Keratinocyte (primary cell): ENCODE results near the gene RPL13. TPM values are rescaled to one million over a fixed set of nuclear protein-coding genes. Genes with fewer than 3 reads are reported as not detected.

Source experiments
- DNase-seq: peaks from one replicate; pipeline ENCODE4 v3.0.0-alpha.2; 2011; ENCODE audit warnings: low read depth, missing footprints, low spot score
- FAIRE-seq: peaks from 2 replicates; lab custom pipeline; 2011; peaks lifted over from hg19 to GRCh38; lab: Jason Lieb, UNC
- H2AFZ ChIP-seq: 2 replicates; pipeline ENCODE4 v1.6.0; 2012; ENCODE audit warnings: low read length, control low read depth, inconsistent platforms; ENCODE audit not compliant: control insufficient read depth
- H3K27ac ChIP-seq: 2 replicates; pipeline ENCODE4 v1.5.1; 2011; ENCODE audit warnings: low read length; ENCODE audit not compliant: control insufficient read depth, insufficient read depth
- H3K27me3 ChIP-seq: 3 replicates; pipeline ENCODE4 v1.6.0; 2011; ENCODE audit warnings: low read length; ENCODE audit not compliant: control insufficient read depth, insufficient read depth; ENCODE audit errors: extremely low read depth
- H3K36me3 ChIP-seq, 2 experiments: 2 replicates in 1 of 2; 3 replicates in 1 of 2; pipeline ENCODE4 v1.5.1; 2011; ENCODE audit warnings: low read length in 2 of 2, mild to moderate bottlenecking in 1 of 2; ENCODE audit not compliant: control insufficient read depth in 2 of 2, insufficient read depth in 2 of 2; ENCODE audit errors: extremely low read depth in 1 of 2
- H3K4me1 ChIP-seq: 3 replicates; pipeline ENCODE4 v1.5.1; 2011; ENCODE audit warnings: low read length; ENCODE audit not compliant: control insufficient read depth, insufficient read depth; ENCODE audit errors: extremely low read depth
- H3K4me2 ChIP-seq: 3 replicates; pipeline ENCODE4 v1.6.0; 2011; ENCODE audit warnings: low read depth, low read length; ENCODE audit not compliant: control insufficient read depth, insufficient read depth; ENCODE audit errors: extremely low read depth
- H3K4me3 ChIP-seq, 3 experiments: fragments of 200-600 bp in 1 of 3; sonication (generic) in 1 of 3; 2 replicates in 2 of 3; 3 replicates in 1 of 3; pipeline ENCODE4 v1.5.1; 2011 to 2016; ENCODE audit warnings: low read length in 3 of 3, mild to moderate bottlenecking in 3 of 3, control low read depth in 2 of 3, inconsistent platforms in 1 of 3, low read depth in 1 of 3, mixed read lengths in 1 of 3, mixed run types in 1 of 3, moderate library complexity in 1 of 3; ENCODE audit not compliant: control insufficient read depth in 2 of 3, insufficient read depth in 2 of 3; ENCODE audit errors: extremely low read depth in 1 of 3
- H3K79me2 ChIP-seq: 2 replicates; pipeline ENCODE4 v1.6.0; 2012; ENCODE audit warnings: low read length; ENCODE audit not compliant: control insufficient read depth, insufficient read depth
- H3K9ac ChIP-seq: 3 replicates; pipeline ENCODE4 v1.6.0; 2011; ENCODE audit warnings: low read length; ENCODE audit not compliant: control insufficient read depth, insufficient read depth; ENCODE audit errors: extremely low read depth
- H3K9me1 ChIP-seq: 3 replicates; pipeline ENCODE4 v1.6.0; 2011; ENCODE audit warnings: low read length; ENCODE audit not compliant: control insufficient read depth, insufficient read depth; ENCODE audit errors: extremely low read depth
- H3K9me3 ChIP-seq: 2 replicates; pipeline ENCODE4 v1.5.1; 2012; ENCODE audit warnings: low read depth, low read length; ENCODE audit not compliant: control insufficient read depth
- H4K20me1 ChIP-seq: 3 replicates; pipeline ENCODE4 v1.6.0; 2011; ENCODE audit warnings: low read length; ENCODE audit not compliant: control insufficient read depth, insufficient read depth; ENCODE audit errors: extremely low read depth
- CTCF ChIP-seq, 3 experiments: IDR thresholded peaks in 1 of 3; conservative IDR thresholded peaks in 1 of 3; optimal IDR thresholded peaks in 1 of 3; 2 replicates in 2 of 3; 3 replicates in 1 of 3; pipeline versions ENCODE3 to v1.5.1; 2011; ENCODE audit warnings: low read length in 3 of 3, mild to moderate bottlenecking in 3 of 3, moderate library complexity in 2 of 3, control low read depth in 1 of 3, inconsistent platforms in 1 of 3; ENCODE audit not compliant: insufficient read depth in 2 of 3; ENCODE audit errors: extremely low read depth in 1 of 3
- EZH2 ChIP-seq: IDR thresholded peaks from one replicate; pipeline ENCODE4 v1.6.1; 2012; ENCODE audit warnings: inconsistent platforms, mild to moderate bottlenecking, low read length, moderate library complexity
- dilution Hi-C: fragments of 300-500 bp; cut with MboI; formaldehyde crosslinking; loops from one replicate; pipeline ENCODE4 v1.7.0; 2020; ENCODE audit warnings: low sequenced_read_pairs; ENCODE audit not compliant: extremely low pct_ligation_motif_present
- polyA plus RNA-seq, 5 experiments: library from polyadenylated mRNA; depleted of rRNA in 3 of 5; stranded (reverse) in 3 of 5; stranded (forward) in 1 of 5; unstranded in 1 of 5; fragments of >200 nt; gene quantifications; 1 replicate in 1 of 5; 2 replicates in 3 of 5; 3 replicates in 1 of 5; pipeline versions ENCODE4 v1.2.1 to v1.2.3, GENCODE V29; 2011 to 2012; ENCODE audit warnings: missing spikeins in 2 of 5, low read depth in 1 of 5, low replicate concordance in 1 of 5

Gene RPL13
- polyA plus RNA-seq, 1 donor (not counting 4 experiments of a cell fraction or from before 2014, with no cell fraction given): 2,095 TPM

- no peaks in the 10 kb centered on the region for H3K79me2 ChIP-seq
- TF ChIP-seq CTCF (optimal IDR thresholded peaks at IDR 0.05 in 1 of 3, IDR thresholded peaks at IDR 0.05 in 1 of 3, conservative IDR thresholded peaks at IDR 0.05 in 1 of 3; ENCODE audit: extremely low read depth in 1 of 3, insufficient read depth in 2 of 3, low read length in 3 of 3): no peak
- TF ChIP-seq EZH2: no peak
- no peak overlapping the region for H3K4me3 ChIP-seq
- H3K27ac ChIP-seq: no peak overlapping the region
- H3K4me1 ChIP-seq: peaks cover 10% of the 10 kb centered on the region
- no peaks in the 10 kb centered on the region for H4K20me1 ChIP-seq
- DNase-seq: no peak
- no peak overlapping the region for H3K4me2 ChIP-seq
- no peaks in the 10 kb centered on the region for H3K27me3 ChIP-seq
- FAIRE-seq: no peak
- H3K36me3 ChIP-seq: peaks cover 20 to 28% of the 10 kb centered on the region in 2 experiments
- H3K9me3 ChIP-seq: no peaks in the 10 kb centered on the region
- dilution Hi-C loops: no loop called here
- no peaks in the 10 kb centered on the region for H3K9me1 ChIP-seq
- H2AFZ ChIP-seq: no peak overlapping the region
- H3K9ac ChIP-seq: no peak overlapping the region
Observed at GRCh38 chr16:89555265-89555664, 5.2 kb upstream of the RPL13 start.

DNA sequence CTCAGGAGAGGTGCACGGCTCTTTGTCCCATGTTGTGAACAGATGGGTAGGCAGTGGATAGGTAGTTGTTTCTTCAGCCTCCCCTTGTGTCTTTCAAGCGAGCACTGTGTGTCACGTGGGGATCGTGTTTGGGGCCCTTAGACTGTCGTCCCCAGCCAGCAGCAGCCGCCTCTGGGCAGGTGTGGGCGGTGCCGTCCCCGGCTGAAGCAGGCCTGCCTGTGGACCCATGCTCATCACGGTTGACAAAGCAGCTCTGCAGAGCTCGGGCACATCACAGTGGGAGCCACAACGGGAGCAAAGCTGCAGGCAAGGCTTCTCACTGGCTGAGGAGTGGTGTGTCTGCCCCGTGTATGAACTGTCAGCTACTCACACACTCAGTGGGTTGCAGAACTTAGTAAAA lies 4.7 kb upstream of the RPL13 start:
- TF ChIP-seq EZH2: no peak
- no peak for TF ChIP-seq CTCF (optimal IDR thresholded peaks at IDR 0.05 in 1 of 3, IDR thresholded peaks at IDR 0.05 in 1 of 3, conservative IDR thresholded peaks at IDR 0.05 in 1 of 3; ENCODE audit: extremely low read depth in 1 of 3, insufficient read depth in 2 of 3, low read length in 3 of 3)
- no peaks in the 10 kb centered on the region for H3K9me1 ChIP-seq
- H3K4me2 ChIP-seq: no peak overlapping the region
- no peaks in the 10 kb centered on the region for H3K27me3 ChIP-seq
- peaks cover 3% of the 10 kb centered on the region for H3K79me2 ChIP-seq
- H4K20me1 ChIP-seq: no peaks in the 10 kb centered on the region
- dilution Hi-C loops: no loop called here
- H3K36me3 ChIP-seq: peaks cover 20 to 26% of the 10 kb centered on the region in 2 experiments
- H2AFZ ChIP-seq: no peak overlapping the region
- FAIRE-seq (no peak), DNase-seq (no peak)
- H3K4me1 ChIP-seq: peaks cover 10% of the 10 kb centered on the region
- H3K9me3 ChIP-seq: no peaks in the 10 kb centered on the region
- H3K4me3 ChIP-seq: no peak overlapping the region
- H3K27ac ChIP-seq: no peak overlapping the region
- no peak overlapping the region for H3K9ac ChIP-seq
